Astrocyte of the cerebellum (primary cell): ENCODE results near the gene MOAP1.
"Not testable (repeated sequence)": the region's sequence is repeated elsewhere in the genome, so short reads cannot be mapped to it uniquely, and the experiment has no call there.

Experiments
- DNase-seq: peaks from one replicate; pipeline ENCODE4 v3.0.0-alpha.2; 2011; ENCODE audit warnings: low read depth
- H3K4me3 ChIP-seq: 2 replicates; pipeline ENCODE4 v1.5.1; 2011; ENCODE audit warnings: mild to moderate bottlenecking, low read depth, low read length, moderate library complexity
- CTCF ChIP-seq: IDR thresholded peaks from 2 replicates; pipeline ENCODE4 v1.5.1; 2012; ENCODE audit warnings: low read length, low read depth, moderate library complexity, mild to moderate bottlenecking; ENCODE audit errors: missing control alignments
- in situ Hi-C: cut with HindIII; loops from 2 replicates; pipeline ENCODE4 v1.10.0; 2017; ENCODE audit warnings: low sequenced_read_pairs

Gene MOAP1

DNA sequence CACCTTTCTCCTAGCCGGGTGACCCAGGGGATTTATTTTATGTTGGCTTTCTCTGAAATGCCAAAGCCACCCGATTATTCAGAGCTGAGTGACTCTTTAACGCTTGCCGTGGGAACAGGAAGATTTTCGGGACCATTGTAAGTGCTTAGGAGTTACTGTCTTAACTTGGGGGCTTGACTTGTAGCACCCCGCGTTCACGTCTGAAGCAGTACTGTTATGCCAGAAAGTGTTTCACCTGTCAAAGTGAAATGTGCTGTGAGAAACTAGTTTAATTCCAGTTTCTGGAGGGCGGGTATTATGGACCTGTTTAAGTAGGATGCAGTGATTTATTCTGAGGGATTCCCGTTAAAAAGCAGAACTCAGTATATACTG lies 638 bp upstream of the MOAP1 start:
- H3K4me3 ChIP-seq: peak overlapping the region; percentile 93
- no peak for DNase-seq
- in situ Hi-C loops: no loop called here
- no peak for TF ChIP-seq CTCF

GRCh38 chr14:93183596-93184317 lies 940 bp downstream of the MOAP1 start:
- no peak for TF ChIP-seq CTCF

DNA sequence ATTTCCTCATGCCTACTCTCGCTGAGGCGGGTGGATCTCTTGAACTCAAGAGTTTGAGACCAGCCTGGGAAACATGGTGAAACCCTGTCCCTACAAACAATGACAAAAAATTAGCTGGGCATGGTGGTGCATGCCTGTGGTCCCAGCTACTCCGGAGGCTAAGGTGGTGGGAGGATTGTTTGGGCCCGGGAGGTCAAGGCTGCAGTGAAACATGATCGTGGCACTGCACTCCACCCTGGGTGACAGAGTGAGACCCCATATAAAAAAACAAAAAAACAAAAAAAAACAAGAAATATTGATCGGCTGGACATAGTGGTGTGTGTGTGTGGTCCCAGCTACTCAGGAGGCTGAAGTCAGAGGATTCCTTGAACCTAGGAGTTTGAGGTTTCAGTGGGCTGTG lies 9.2 kb downstream of the MOAP1 start:
- no peak overlapping the region for H3K4me3 ChIP-seq
- DNase-seq: no peak
- in situ Hi-C loops: no loop called here
- TF ChIP-seq CTCF: no peak

More at GRCh38 chr14:93183596-93184317, 940 bp downstream of the MOAP1 start:
- no peak for DNase-seq
- peak overlapping the region; percentile 93 for H3K4me3 ChIP-seq
- in situ Hi-C loops: no loop called here

GRCh38 chr14:93174731-93175130 lies 10.0 kb downstream of the MOAP1 start:
- not testable (repeated sequence) for DNase-seq

DNA sequence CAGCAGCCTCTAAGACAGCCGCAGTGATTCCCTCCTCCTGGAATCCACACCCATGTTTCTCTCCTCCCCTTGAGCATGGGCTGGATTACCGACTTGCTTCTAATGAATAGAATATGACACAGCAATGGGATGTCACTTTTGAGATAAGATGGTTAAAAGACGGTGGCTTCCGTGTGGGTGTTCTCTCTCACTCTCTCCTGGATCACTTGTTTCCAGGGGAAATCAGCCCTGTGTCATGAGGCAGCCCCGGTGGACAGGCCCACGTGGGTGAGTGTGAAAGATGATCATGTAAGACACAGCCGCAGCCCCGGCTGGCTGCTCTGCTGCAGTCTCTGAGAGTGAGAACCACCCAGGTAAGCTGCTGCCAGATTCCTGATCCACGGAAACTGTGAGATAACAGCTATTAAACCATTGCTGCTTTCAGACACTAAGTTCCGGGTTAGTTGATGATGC lies 10.7 kb downstream of the MOAP1 start:
- in situ Hi-C loops: no loop called here

More at GRCh38 chr14:93174731-93175130, 10.0 kb downstream of the MOAP1 start:
- in situ Hi-C loops, H3K4me3 ChIP-seq: not testable (repeated sequence)

GRCh38 chr14:93171376-93171775 lies 13.3 kb downstream of the MOAP1 start:
- TF ChIP-seq CTCF: no peak
- in situ Hi-C loops: no loop called here
- DNase-seq: no peak
- H3K4me3 ChIP-seq: no peak overlapping the region

More for the DNA sequence above, 10.7 kb downstream of the MOAP1 start:
- DNase-seq: no peak
- no peak overlapping the region for H3K4me3 ChIP-seq
- TF ChIP-seq CTCF: no peak

DNA sequence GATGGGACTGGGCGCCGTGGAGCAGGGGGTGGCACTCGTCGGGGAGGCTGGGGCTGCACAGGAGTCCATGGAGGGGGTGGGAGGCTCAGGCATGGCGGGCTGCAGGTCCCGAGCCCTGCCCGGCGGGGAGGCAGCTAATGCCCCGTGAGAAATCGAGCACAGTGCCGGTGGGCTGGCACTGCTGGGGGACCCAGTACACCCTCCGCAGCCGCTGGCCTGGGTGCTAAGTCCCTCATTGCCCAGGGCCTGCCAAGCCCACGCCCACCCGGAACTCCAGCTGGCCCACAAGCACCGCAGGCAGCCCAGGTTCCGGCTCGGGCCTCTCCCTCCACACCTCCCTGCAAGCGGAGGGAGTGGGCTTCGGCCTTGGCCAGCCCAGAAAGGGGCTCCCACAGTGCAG lies 14.6 kb downstream of the MOAP1 start:
- H3K4me3 ChIP-seq, in situ Hi-C loops, DNase-seq: not testable (repeated sequence)

- in situ Hi-C loops, H3K4me3 ChIP-seq: not testable (repeated sequence)
Observed at GRCh38 chr14:93169619-93170018, 15.1 kb downstream of the MOAP1 start.

DNA sequence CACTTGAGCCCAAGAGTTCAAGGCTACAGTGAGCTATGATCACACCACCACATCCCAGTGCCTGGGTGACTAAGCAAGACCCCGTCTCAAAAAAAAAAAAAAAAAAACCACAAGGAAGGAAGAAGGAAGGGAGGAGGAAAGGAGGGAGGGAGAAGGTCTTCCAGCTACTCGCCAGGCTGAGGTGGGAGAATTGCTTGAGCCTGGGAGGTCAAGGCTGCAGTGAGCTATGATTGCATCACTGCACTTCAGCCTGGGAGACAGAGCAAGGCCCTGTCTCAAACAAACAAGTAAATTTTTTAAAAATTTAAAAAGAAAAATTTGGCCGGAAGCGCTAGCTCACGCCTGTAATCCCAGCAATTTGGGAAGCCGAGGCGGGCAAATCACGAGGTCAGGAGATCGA lies 16.1 kb downstream of the MOAP1 start:
- in situ Hi-C loops, H3K4me3 ChIP-seq, DNase-seq: not testable (repeated sequence)

More at GRCh38 chr14:93169619-93170018, 15.1 kb downstream of the MOAP1 start:
- not testable (repeated sequence) for DNase-seq

GRCh38 chr14:93165271-93166265 lies 19.1 kb downstream of the MOAP1 start:
- DNase-seq, in situ Hi-C loops, H3K4me3 ChIP-seq: not testable (repeated sequence)
